HL-60 (cell line): Measurements from ENCODE around the gene CREBBP.

Experiments used
- GABPA ChIP-seq: IDR thresholded peaks from 2 replicates; pipeline ENCODE4 v1.6.1; 2012; ENCODE audit warnings: low read depth
- POLR2AphosphoS5 ChIP-seq: IDR thresholded peaks from 2 replicates; pipeline ENCODE4 v1.6.1; 2012; ENCODE audit warnings: low read depth
- SPI1 ChIP-seq: IDR thresholded peaks from 2 replicates; pipeline ENCODE4 v1.6.1; 2012; ENCODE audit warnings: low read depth, mild to moderate bottlenecking, borderline replicate concordance
- TF ChIP-seq, protein P1 (sequence below): IDR thresholded peaks from one replicate; pipeline ENCODE4 v1.5.1; 2011; ENCODE audit warnings: low read length, control low read depth, inconsistent platforms; ENCODE audit not compliant: insufficient read depth
- TF ChIP-seq, protein P2 (sequence below): IDR thresholded peaks from 2 replicates; pipeline ENCODE4 v1.6.1; 2012; ENCODE audit warnings: low read depth; ENCODE audit not compliant: insufficient replicate concordance

DNA sequence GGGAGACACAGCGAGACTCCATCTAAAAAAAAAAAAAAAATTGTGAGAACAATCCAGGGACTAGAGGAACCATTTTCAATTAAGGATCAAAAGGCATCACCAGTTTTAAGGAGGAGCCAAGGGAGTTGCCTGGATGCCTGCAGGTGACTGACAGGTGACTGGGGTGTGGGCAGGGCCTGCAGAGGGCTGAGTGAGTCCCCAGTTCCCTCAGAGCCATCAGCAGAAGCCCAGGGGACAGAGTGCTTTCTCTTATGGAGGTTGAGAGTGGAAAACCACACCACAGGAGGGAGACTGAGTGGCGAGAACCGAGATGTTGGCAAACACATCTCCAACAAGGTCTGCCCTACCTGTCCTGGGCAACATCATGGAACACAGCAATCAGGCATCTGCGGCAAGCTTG is 27.1 kb upstream of the CREBBP start:
- TF ChIP-seq POLR2AphosphoS5: no peak
- TF ChIP-seq, protein P1, sequence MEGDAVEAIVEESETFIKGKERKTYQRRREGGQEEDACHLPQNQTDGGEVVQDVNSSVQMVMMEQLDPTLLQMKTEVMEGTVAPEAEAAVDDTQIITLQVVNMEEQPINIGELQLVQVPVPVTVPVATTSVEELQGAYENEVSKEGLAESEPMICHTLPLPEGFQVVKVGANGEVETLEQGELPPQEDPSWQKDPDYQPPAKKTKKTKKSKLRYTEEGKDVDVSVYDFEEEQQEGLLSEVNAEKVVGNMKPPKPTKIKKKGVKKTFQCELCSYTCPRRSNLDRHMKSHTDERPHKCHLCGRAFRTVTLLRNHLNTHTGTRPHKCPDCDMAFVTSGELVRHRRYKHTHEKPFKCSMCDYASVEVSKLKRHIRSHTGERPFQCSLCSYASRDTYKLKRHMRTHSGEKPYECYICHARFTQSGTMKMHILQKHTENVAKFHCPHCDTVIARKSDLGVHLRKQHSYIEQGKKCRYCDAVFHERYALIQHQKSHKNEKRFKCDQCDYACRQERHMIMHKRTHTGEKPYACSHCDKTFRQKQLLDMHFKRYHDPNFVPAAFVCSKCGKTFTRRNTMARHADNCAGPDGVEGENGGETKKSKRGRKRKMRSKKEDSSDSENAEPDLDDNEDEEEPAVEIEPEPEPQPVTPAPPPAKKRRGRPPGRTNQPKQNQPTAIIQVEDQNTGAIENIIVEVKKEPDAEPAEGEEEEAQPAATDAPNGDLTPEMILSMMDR: no peak
- TF ChIP-seq, protein P2, sequence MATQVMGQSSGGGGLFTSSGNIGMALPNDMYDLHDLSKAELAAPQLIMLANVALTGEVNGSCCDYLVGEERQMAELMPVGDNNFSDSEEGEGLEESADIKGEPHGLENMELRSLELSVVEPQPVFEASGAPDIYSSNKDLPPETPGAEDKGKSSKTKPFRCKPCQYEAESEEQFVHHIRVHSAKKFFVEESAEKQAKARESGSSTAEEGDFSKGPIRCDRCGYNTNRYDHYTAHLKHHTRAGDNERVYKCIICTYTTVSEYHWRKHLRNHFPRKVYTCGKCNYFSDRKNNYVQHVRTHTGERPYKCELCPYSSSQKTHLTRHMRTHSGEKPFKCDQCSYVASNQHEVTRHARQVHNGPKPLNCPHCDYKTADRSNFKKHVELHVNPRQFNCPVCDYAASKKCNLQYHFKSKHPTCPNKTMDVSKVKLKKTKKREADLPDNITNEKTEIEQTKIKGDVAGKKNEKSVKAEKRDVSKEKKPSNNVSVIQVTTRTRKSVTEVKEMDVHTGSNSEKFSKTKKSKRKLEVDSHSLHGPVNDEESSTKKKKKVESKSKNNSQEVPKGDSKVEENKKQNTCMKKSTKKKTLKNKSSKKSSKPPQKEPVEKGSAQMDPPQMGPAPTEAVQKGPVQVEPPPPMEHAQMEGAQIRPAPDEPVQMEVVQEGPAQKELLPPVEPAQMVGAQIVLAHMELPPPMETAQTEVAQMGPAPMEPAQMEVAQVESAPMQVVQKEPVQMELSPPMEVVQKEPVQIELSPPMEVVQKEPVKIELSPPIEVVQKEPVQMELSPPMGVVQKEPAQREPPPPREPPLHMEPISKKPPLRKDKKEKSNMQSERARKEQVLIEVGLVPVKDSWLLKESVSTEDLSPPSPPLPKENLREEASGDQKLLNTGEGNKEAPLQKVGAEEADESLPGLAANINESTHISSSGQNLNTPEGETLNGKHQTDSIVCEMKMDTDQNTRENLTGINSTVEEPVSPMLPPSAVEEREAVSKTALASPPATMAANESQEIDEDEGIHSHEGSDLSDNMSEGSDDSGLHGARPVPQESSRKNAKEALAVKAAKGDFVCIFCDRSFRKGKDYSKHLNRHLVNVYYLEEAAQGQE: no peak
- no peak for TF ChIP-seq SPI1
- TF ChIP-seq GABPA: no peak
